Muscle of back (tissue), 13 donors: ENCODE results near the gene PNMA1. TPM values are rescaled to one million over a fixed set of nuclear protein-coding genes. Genes with fewer than 3 reads are reported as not detected.

Source experiments
- DNase-seq, 3 donors: peaks; one replicate each; pipeline versions ENCODE4 v3.0.0 to v3.0.0-alpha.2; 2013
- long read RNA-seq, 9 donors: transcript quantifications; one replicate each; lab custom pipeline, GENCODE V29; 2026
- polyA plus RNA-seq, 10 donors: library from polyadenylated mRNA; unstranded; fragments of 120-200 nt; gene quantifications; one replicate each; pipeline ENCODE4 v1.2.1, GENCODE V29; 2013; ENCODE audit not compliant: insufficient read length in 10 of 10

Gene PNMA1
- polyA plus RNA-seq: 10 to 100 TPM; 19.9 to 37.9 (median 26.3) TPM
- long read RNA-seq, donor 1, transcript PNMA1-201 (1 exons, 2,590 nt): major isoform, 23 of 23 reads
- long read RNA-seq, donor 1, partial matches to known transcripts: 0 of 23 reads
- long read RNA-seq, donor 1, other reads (novel, unspliced or antisense): 0 of 23 reads
- long read RNA-seq, donor 2, transcript PNMA1-201 (1 exons, 2,590 nt): major isoform, 17 of 17 reads
- long read RNA-seq, donor 2, partial matches to known transcripts: 0 of 17 reads
- long read RNA-seq, donor 2, other reads (novel, unspliced or antisense): 0 of 17 reads
- long read RNA-seq, donor 3, partial matches to known transcripts: 0 of 1 reads
- long read RNA-seq, donor 3, other reads (novel, unspliced or antisense): 0 of 1 reads
- long read RNA-seq, donor 4, transcript PNMA1-201 (1 exons, 2,590 nt): major isoform, 30 of 30 reads
- long read RNA-seq, donor 4, partial matches to known transcripts: 0 of 30 reads
- long read RNA-seq, donor 4, other reads (novel, unspliced or antisense): 0 of 30 reads
- long read RNA-seq, donor 5, transcript PNMA1-201 (1 exons, 2,590 nt): major isoform, 32 of 32 reads
- long read RNA-seq, donor 5, partial matches to known transcripts: 0 of 32 reads
- long read RNA-seq, donor 5, other reads (novel, unspliced or antisense): 0 of 32 reads
- long read RNA-seq, donor 6, transcript PNMA1-201 (1 exons, 2,590 nt): major isoform, 28 of 28 reads
- long read RNA-seq, donor 6, partial matches to known transcripts: 0 of 28 reads
- long read RNA-seq, donor 6, other reads (novel, unspliced or antisense): 0 of 28 reads
- long read RNA-seq, donor 7, transcript PNMA1-201 (1 exons, 2,590 nt): major isoform, 23 of 23 reads
- long read RNA-seq, donor 7, partial matches to known transcripts: 0 of 23 reads
- long read RNA-seq, donor 7, other reads (novel, unspliced or antisense): 0 of 23 reads
- long read RNA-seq, donor 8, transcript PNMA1-201 (1 exons, 2,590 nt): major isoform, 18 of 18 reads
- long read RNA-seq, donor 8, partial matches to known transcripts: 0 of 18 reads
- long read RNA-seq, donor 8, other reads (novel, unspliced or antisense): 0 of 18 reads
- long read RNA-seq, donor 9, partial matches to known transcripts: 0 of 3 reads
- long read RNA-seq, donor 9, other reads (novel, unspliced or antisense): 0 of 3 reads

- DNase-seq: peak; percentile 85 to 96 (median 91)
Observed at GRCh38 chr14:73713803-73714655, at the start of gene PNMA1. TSS of gene PNMA1 (minus strand) at chr14:73714384. CDS start at chr14:73713639, 745 bp downstream.

- DNase-seq: no peak
Observed at GRCh38 chr14:73763396-73763795, 49.2 kb upstream of the PNMA1 start.

- DNase-seq: no peak
Observed at GRCh38 chr14:73762375-73762822, 48.2 kb upstream of the PNMA1 start.

GRCh38 chr14:73761618-73762355 is 47.6 kb upstream of the PNMA1 start:
- DNase-seq: peak in 1 of 3 donors; percentile 55

- DNase-seq: no peak
Observed at GRCh38 chr14:73760598-73761586, 46.7 kb upstream of the PNMA1 start.

GRCh38 chr14:73759714-73760597 is 45.8 kb upstream of the PNMA1 start:
- peak; percentile 95 to 98 (median 98) for DNase-seq

GRCh38 chr14:73759183-73759713 is 45.1 kb upstream of the PNMA1 start:
- peak in 2 of 3 donors; percentile 86 to 94 for DNase-seq

GRCh38 chr14:73758392-73759182 is 44.4 kb upstream of the PNMA1 start:
- DNase-seq: peak in 1 of 3 donors; percentile 83

GRCh38 chr14:73757876-73758391 is 43.8 kb upstream of the PNMA1 start:
- no peak for DNase-seq

- peak in 1 of 3 donors; percentile 24 for DNase-seq
Observed at GRCh38 chr14:73757381-73757780, 43.2 kb upstream of the PNMA1 start.

- DNase-seq: peak in 1 of 3 donors; percentile 72
Observed at GRCh38 chr14:73755434-73756014, 41.3 kb upstream of the PNMA1 start.

GRCh38 chr14:73754911-73755360 is 40.8 kb upstream of the PNMA1 start:
- DNase-seq: peak in 2 of 3 donors; percentile 73 to 90

- DNase-seq: peak in 1 of 3 donors; percentile 78
Observed at GRCh38 chr14:73753887-73754795, 40.0 kb upstream of the PNMA1 start.

- DNase-seq: peak in 1 of 3 donors; percentile 60
Observed at GRCh38 chr14:73753124-73753886, 39.1 kb upstream of the PNMA1 start.
